ENCODE results near the gene VMO1. TPM values are rescaled to one million over a fixed set of nuclear protein-coding genes. Genes with fewer than 3 reads are reported as not detected.

Gene VMO1
- total RNA-seq, 2 experiments from 2014 or later, result not detected

- ChIA-PET POLR2A (interaction anchor here (0.6 to 1.3 kb wide), 2 partner anchors 10 to 49 kb away, joined by 3 read pairs; no protein-coding TSS in a partner anchor), CTCF (no interaction called here)
- H3K27me3 Mint-ChIP-seq, result peaks cover 19% of the 10 kb centered on the region
- peak overlapping the region; percentile 68 for H3K4me3 Mint-ChIP-seq
- no peak overlapping the region for H3K27ac Mint-ChIP-seq
- H3K36me3 Mint-ChIP-seq (ENCODE audit: low read depth), result no peaks in the 10 kb centered on the region
- ATAC-seq (no peak), DNase-seq (no peak)
- no peak for TF ChIP-seq CTCF (IDR thresholded peaks at IDR 0.05)
- peaks cover 25% of the 10 kb centered on the region for H3K4me1 Mint-ChIP-seq (ENCODE audit: low read depth)
- intact Hi-C loops (cut with micrococcal nuclease), result no loop called here
- H3K9me3 Mint-ChIP-seq, result no peaks in the 10 kb centered on the region
Measured at GRCh38 chr17:4740584-4740983, 45.6 kb downstream of the VMO1 start.

GRCh38 chr17:4740025-4740351 lies 46.2 kb downstream of the VMO1 start:
- CTCF ChIA-PET, result interaction anchor here (1.2 kb wide), 1 partner anchor 50 kb away, joined by 5 read pairs; no protein-coding TSS in a partner anchor
- peaks cover 17% of the 10 kb centered on the region for H3K27me3 Mint-ChIP-seq
- no peaks in the 10 kb centered on the region for H3K36me3 Mint-ChIP-seq (ENCODE audit: low read depth)
- no peaks in the 10 kb centered on the region for H3K9me3 Mint-ChIP-seq
- TF ChIP-seq CTCF (IDR thresholded peaks at IDR 0.05), result no peak
- POLR2A ChIA-PET, result interaction anchor here (1.3 kb wide), 1 partner anchor 9 kb away, joined by 3 read pairs; no protein-coding TSS in a partner anchor
- DNase-seq, result no peak
- H3K4me1 Mint-ChIP-seq (ENCODE audit: low read depth), result peaks cover 23% of the 10 kb centered on the region
- intact Hi-C loops (cut with micrococcal nuclease), result no loop called here
- no peak for ATAC-seq
- H3K4me3 Mint-ChIP-seq, result peak overlapping the region; percentile 68
- H3K27ac Mint-ChIP-seq, result no peak overlapping the region

- TF ChIP-seq CTCF (IDR thresholded peaks at IDR 0.05), result no peak
- intact Hi-C loops (cut with micrococcal nuclease), result no loop called here
- Mint-ChIP-seq H3K36me3 (ENCODE audit: low read depth) (no peaks in the 10 kb centered on the region), H3K27ac (peak within 1 kb of the TSS; percentile 64), H3K4me1 (ENCODE audit: low read depth) (peaks cover 23% of the 10 kb centered on the region), H3K9me3 (no peaks in the 10 kb centered on the region), H3K27me3 (peaks cover 17% of the 10 kb centered on the region), H3K4me3 (peak within 1 kb of the TSS; percentile 76)
- DNase-seq, result peak; percentile 60
- peak; percentile 71 for ATAC-seq
- ChIA-PET CTCF (interaction anchor here (1.2 kb wide), 1 partner anchor 50 kb away, joined by 5 read pairs; no protein-coding TSS in a partner anchor), POLR2A (interaction anchor here (1.6 kb wide), 1 partner anchor 10 kb away, joined by 3 read pairs; no protein-coding TSS in a partner anchor)
Measured at GRCh38 chr17:4739122-4740024, 46.8 kb downstream of the VMO1 start, which contains the start of the genes CXCL16 and ZMYND15. Gene CXCL16, minus strand, starts transcription at chr17:4739928. Its CDS starts 589 bp downstream, at chr17:4739339. Gene ZMYND15, plus strand, starts transcription at chr17:4739833. Its CDS starts 716 bp downstream, at chr17:4740549.

- Mint-ChIP-seq H3K4me3 (peak overlapping the region; percentile 76), H3K9me3 (no peaks in the 10 kb centered on the region), H3K27ac (peak overlapping the region; percentile 64), H3K27me3 (peaks cover 17% of the 10 kb centered on the region), H3K36me3 (ENCODE audit: low read depth) (no peaks in the 10 kb centered on the region), H3K4me1 (ENCODE audit: low read depth) (peaks cover 26% of the 10 kb centered on the region)
- ChIA-PET CTCF (interaction anchor here (1.2 kb wide), 1 partner anchor 51 kb away, joined by 5 read pairs; no protein-coding TSS in a partner anchor), POLR2A (interaction anchor here (0.7 to 1.6 kb wide), 2 partner anchors 9 to 13 kb away, joined by 3 to 4 read pairs; no protein-coding TSS in a partner anchor)
- TF ChIP-seq CTCF (IDR thresholded peaks at IDR 0.05), result no peak
- intact Hi-C loops (cut with micrococcal nuclease), result no loop called here
- peak; percentile 27 for DNase-seq
- ATAC-seq, result peak; percentile 18
Measured at GRCh38 chr17:4738136-4739121, 47.7 kb downstream of the VMO1 start.

All from activated CD8-positive, alpha-beta T cell treated with anti-CD3 and anti-CD28 coated beads for 36 hours (primary cell).